Mucosa of rectum (tissue), 2 donors: Measurements from ENCODE around the gene CLIC1.
"Not testable (repeated sequence)": the region's sequence is repeated elsewhere in the genome, so short reads cannot be mapped to it uniquely, and the experiment has no call there.

Experiments used
- H3K27ac ChIP-seq, 2 donors: one replicate each; pipeline ENCODE4 v1.7.0; 2013; ENCODE audit warnings: inconsistent platforms in 2 of 2, low read depth in 2 of 2, low read length in 2 of 2
- H3K27me3 ChIP-seq, 2 donors: one replicate each; pipeline ENCODE4 v1.7.0; 2013; ENCODE audit warnings: low read length in 2 of 2; ENCODE audit not compliant: control insufficient read depth in 2 of 2, insufficient read depth in 2 of 2
- H3K36me3 ChIP-seq, 2 donors: one replicate each; pipeline ENCODE4 v1.7.0; 2013; ENCODE audit warnings: low read length in 2 of 2; ENCODE audit not compliant: control insufficient read depth in 2 of 2, insufficient read depth in 2 of 2
- H3K4me1 ChIP-seq, 2 donors: one replicate each; pipeline ENCODE4 v1.7.0; 2013; ENCODE audit warnings: low read length in 2 of 2, mild to moderate bottlenecking in 1 of 2; ENCODE audit not compliant: control insufficient read depth in 2 of 2, insufficient read depth in 2 of 2
- H3K4me3 ChIP-seq, 2 donors: one replicate each; pipeline ENCODE4 v1.7.0; 2013; ENCODE audit warnings: low read length in 2 of 2
- H3K9ac ChIP-seq, 2 donors: one replicate each; pipeline ENCODE4 v1.7.0; 2013; ENCODE audit warnings: low read length in 2 of 2, low read depth in 1 of 2, mild to moderate bottlenecking in 1 of 2
- H3K9me3 ChIP-seq, 2 donors: one replicate each; pipeline ENCODE4 v1.7.0; 2013; ENCODE audit warnings: low read length in 2 of 2; ENCODE audit not compliant: control insufficient read depth in 2 of 2
- donor health status: healthy.
- donor health status: Normal muscosa, but diverticular disease.

Gene CLIC1

DNA sequence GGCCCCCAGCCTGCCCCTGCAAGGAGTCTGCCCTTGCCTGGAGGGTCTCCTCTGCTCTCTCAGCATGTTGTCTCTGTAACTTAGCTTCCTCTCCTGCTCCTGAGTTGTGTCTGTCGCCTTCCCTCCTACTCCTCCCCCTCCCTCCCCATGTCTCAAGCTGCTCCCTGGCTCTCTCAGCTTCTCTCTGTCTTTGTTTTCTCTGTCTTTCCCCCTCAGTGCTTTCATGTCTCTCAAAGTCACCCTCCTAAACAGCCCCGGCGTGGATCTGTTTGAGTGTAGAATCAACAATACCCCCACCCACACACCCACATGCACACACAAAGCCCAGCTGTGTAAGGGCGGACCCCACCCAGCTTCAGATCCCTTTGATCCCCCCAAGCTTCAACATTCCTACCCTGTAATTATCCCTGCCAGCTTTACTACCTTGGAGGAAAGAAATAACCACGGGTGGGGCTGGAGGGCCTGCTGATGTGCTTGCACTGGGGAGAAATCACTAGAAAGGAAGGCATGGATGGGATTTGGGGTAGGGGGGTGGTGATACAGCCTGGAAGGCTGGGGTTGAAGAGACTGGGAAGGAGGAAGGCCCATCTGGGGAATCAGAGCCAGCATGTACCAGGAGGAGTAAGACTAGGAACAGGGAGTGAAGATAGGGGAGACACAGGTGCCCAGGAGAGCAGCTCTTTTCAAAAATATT lies 22.2 kb downstream of the CLIC1 start:
- no peak overlapping the region for H3K4me3 ChIP-seq
- no peaks in the 10 kb centered on the region for H3K36me3 ChIP-seq
- H3K27me3 ChIP-seq = no peaks in the 10 kb centered on the region
- H3K9me3 ChIP-seq = no peaks in the 10 kb centered on the region
- H3K27ac ChIP-seq = peak overlapping the region; percentile 61 to 65
- peak overlapping the region in 1 of 2 donors; percentile 36 for H3K9ac ChIP-seq
- peaks cover 29 to 57% of the 10 kb centered on the region in 2 donors for H3K4me1 ChIP-seq

DNA sequence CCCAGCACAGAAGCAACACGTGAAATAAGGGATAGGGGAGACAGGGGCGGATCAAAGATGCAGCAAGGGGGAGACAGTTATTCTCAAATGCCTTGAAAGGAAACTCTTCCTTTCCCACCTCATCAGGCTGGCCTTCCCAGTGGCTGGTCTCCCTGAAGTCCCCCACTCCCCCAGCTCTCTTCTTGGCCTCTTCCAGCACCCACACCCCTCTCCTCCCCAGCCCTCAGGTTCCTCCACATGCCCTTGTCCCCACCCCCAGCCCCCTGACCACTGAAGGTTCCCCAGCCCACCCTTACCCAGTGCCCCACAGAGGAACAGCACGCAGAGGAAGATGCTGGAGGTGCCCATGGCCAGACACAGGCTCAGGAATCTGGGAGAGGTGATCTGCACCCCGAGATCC lies 22.9 kb downstream of the CLIC1 start:
- peaks cover 24 to 51% of the 10 kb centered on the region in 2 donors for H3K4me1 ChIP-seq
- no peaks in the 10 kb centered on the region for H3K27me3 ChIP-seq
- H3K27ac ChIP-seq = peak overlapping the region; percentile 61 to 65
- H3K9me3 ChIP-seq = no peaks in the 10 kb centered on the region
- H3K4me3 ChIP-seq = no peak overlapping the region
- no peaks in the 10 kb centered on the region for H3K36me3 ChIP-seq
- peak overlapping the region in 1 of 2 donors; percentile 36 for H3K9ac ChIP-seq

DNA sequence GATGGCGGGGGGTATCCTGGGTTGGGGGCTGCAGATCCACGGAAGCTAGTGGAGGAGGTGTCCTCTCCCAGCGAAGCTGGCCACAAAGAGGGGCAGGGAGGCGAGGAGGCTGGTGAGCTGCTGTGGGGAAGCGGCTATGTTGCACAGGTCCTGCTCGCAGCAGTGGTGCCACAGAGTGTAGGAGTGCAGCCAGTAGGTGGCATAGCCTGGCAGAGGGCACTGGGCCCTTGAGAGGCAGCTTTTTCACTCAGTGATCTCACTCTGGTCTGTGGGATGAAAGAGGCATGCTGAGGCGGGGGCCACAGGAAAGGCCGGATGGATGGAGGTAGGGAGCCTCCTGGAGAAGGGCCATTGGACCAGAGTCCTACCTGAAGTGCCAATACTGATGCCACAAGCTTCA lies 24.0 kb downstream of the CLIC1 start:
- Histone ChIP-seq H3K4me1 (peaks cover 21 to 39% of the 10 kb centered on the region in 2 donors), H3K4me3 (no peak overlapping the region), H3K27ac (no peak overlapping the region)

GRCh38 chr6:31711233-31711632 lies 25.1 kb downstream of the CLIC1 start:
- H3K36me3 ChIP-seq = no peaks in the 10 kb centered on the region
- H3K9me3 ChIP-seq = no peaks in the 10 kb centered on the region
- H3K27ac ChIP-seq = peak overlapping the region; percentile 52 to 58
- peaks cover 21 to 37% of the 10 kb centered on the region in 2 donors for H3K4me1 ChIP-seq
- no peak overlapping the region for H3K4me3 ChIP-seq
- peak overlapping the region in 1 of 2 donors; percentile 43 for H3K9ac ChIP-seq
- no peaks in the 10 kb centered on the region for H3K27me3 ChIP-seq

More for the DNA sequence above, 24.0 kb downstream of the CLIC1 start:
- H3K36me3 ChIP-seq = no peaks in the 10 kb centered on the region
- no peaks in the 10 kb centered on the region for H3K27me3 ChIP-seq
- H3K9me3 ChIP-seq = no peaks in the 10 kb centered on the region
- peak overlapping the region in 1 of 2 donors; percentile 8 for H3K9ac ChIP-seq

DNA sequence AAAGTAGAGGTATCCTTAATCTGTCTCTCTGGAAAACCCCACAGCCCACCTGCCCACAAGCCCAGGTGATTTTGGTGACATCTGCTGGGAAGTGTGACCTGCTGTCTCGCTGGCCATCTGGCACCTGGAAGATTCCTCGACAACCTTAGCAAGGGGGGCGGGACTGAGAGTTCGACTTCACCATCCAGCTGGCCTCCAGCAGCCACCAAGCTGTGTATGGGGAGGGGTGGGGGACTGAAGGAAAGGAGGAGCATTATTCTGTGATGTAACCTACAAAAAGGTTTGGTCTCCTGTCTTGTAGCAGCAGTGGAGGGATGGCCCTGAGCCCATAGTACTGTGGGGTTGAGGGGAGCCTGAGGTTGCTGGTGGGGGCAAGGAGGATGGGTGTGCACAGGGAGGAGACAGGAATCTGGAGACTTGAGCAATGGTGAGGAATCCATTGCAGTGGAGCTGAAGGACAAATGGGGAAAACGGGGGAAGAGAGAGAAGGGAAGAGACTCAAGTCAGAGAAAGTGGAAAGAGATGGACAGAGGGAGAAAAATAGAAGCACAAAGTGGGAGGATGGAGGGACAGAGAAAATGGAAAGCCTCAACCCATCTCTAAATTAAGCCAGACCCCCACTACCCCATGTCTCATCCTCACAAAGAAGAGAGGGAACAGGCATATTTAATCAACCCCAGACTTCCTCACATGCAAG lies 25.7 kb downstream of the CLIC1 start:
- H3K36me3 ChIP-seq = no peaks in the 10 kb centered on the region
- H3K4me1 ChIP-seq = peaks cover 21 to 37% of the 10 kb centered on the region in 2 donors
- no peaks in the 10 kb centered on the region for H3K27me3 ChIP-seq
- H3K9ac ChIP-seq = peak overlapping the region in 1 of 2 donors; percentile 43
- peak overlapping the region; percentile 17 to 58 for H3K27ac ChIP-seq
- no peak overlapping the region for H3K4me3 ChIP-seq
- H3K9me3 ChIP-seq = no peaks in the 10 kb centered on the region

DNA sequence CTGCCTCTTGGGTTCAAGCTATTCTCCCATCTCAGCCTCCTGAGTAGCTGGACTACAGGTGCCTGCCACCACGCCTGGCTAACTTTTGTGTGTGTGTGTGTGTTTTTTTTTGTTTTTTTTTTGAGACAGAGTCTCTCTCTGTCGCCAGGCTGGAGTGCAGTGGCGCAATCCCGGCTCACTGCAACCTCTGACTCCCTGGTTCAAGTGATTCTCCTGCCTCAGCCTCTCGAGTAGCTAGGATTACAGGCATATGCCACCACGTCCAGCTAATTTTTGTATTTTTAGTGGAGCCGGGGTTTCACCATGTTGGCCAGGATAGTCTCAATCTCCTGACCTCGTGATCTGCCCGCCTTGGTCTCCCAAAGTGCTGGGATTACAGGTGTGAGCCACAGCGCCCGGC lies 27.2 kb downstream of the CLIC1 start:
- H3K27ac ChIP-seq, H3K4me3 ChIP-seq, H3K36me3 ChIP-seq, H3K9ac ChIP-seq, H3K27me3 ChIP-seq, H3K9me3 ChIP-seq: not testable (repeated sequence)
- H3K4me1 ChIP-seq = peaks cover 17 to 27% of the 10 kb centered on the region in 2 donors

DNA sequence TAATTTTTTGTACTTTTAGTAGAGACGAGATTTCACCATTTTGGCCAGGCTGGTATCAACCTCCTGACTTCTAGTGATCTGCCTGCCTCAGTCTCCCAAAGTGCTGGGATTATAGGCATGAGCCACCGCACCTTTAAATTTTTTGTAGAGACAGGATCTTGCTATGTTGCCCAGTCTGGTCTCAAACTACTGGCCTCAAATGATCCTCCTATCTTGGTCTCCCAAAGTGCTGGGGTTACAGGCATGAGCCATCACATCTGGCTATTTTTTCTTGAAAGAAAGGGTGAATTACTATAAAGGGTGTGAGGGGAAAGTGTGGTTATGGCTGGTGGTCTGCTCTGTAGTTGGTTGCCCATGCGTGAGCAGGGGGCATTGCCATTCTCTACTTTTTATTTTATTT lies 28.1 kb downstream of the CLIC1 start:
- H3K9me3 ChIP-seq = no peaks in the 10 kb centered on the region
- peaks cover 11 to 20% of the 10 kb centered on the region in 2 donors for H3K4me1 ChIP-seq
- no peaks in the 10 kb centered on the region for H3K27me3 ChIP-seq
- no peak overlapping the region for H3K9ac ChIP-seq
- H3K27ac ChIP-seq = no peak overlapping the region
- H3K36me3 ChIP-seq = no peaks in the 10 kb centered on the region
- H3K4me3 ChIP-seq = no peak overlapping the region

- no peaks in the 10 kb centered on the region for H3K36me3 ChIP-seq
- H3K4me3 ChIP-seq = no peak overlapping the region
- H3K27ac ChIP-seq = no peak overlapping the region
- no peaks in the 10 kb centered on the region for H3K27me3 ChIP-seq
- H3K9ac ChIP-seq = no peak overlapping the region
- peaks cover 11 to 19% of the 10 kb centered on the region in 2 donors for H3K4me1 ChIP-seq
- H3K9me3 ChIP-seq = no peaks in the 10 kb centered on the region
These were observed 28.6 kb downstream of the CLIC1 start for GRCh38 chr6:31707701-31708100.

- Histone ChIP-seq H3K4me1 (peaks cover 18 to 26% of the 10 kb centered on the region in 2 donors), H3K4me3 (no peak within 1 kb of the TSS), H3K9ac (no peak within 1 kb of the TSS), H3K27me3 (no peaks in the 10 kb centered on the region), H3K27ac (no peak within 1 kb of the TSS), H3K36me3 (no peaks in the 10 kb centered on the region), H3K9me3 (no peaks in the 10 kb centered on the region)
These were observed 29.7 kb downstream of the CLIC1 start, which contains the start of gene LY6G6F for GRCh38 chr6:31706599-31706998. Gene LY6G6F (plus strand): TSS chr6:31706866. CDS start chr6:31706907, 41 bp downstream.

DNA sequence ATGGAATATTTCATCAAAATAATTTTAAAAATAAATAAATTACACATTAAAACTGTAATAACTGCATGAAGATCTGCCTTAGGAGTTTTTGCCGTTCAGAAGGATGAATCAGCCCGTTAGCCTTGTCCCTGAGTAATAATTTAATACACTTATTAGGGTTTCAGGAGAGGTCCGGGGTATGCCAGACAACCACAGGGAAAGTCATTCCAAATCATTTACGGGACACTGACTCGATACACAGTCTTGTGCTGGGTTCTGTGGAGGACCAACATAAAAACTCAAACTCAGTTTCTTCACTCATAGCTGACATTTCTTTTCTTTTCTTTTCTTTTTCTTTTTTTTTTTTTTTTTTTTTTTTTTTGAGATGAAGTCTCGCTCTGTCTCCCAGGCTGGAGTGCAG lies 30.4 kb downstream of the CLIC1 start:
- Histone ChIP-seq H3K27me3 (no peaks in the 10 kb centered on the region), H3K4me1 (peaks cover 18 to 26% of the 10 kb centered on the region in 2 donors), H3K9ac (no peak overlapping the region), H3K27ac (no peak overlapping the region), H3K9me3 (no peaks in the 10 kb centered on the region), H3K4me3 (no peak overlapping the region), H3K36me3 (peaks cover under 1 to 3% of the 10 kb centered on the region in 2 donors)
